ENCODE results near the gene MUC20. TPM values are rescaled to one million over a fixed set of nuclear protein-coding genes. Genes with fewer than 3 reads are reported as not detected.

MUC20 gene
- total and polyA plus RNA-seq, 2 of the 8 experiments (the other 6 are each of a cell fraction or from before 2014, with no cell fraction given) = 0.24 to 0.26 TPM

DNA sequence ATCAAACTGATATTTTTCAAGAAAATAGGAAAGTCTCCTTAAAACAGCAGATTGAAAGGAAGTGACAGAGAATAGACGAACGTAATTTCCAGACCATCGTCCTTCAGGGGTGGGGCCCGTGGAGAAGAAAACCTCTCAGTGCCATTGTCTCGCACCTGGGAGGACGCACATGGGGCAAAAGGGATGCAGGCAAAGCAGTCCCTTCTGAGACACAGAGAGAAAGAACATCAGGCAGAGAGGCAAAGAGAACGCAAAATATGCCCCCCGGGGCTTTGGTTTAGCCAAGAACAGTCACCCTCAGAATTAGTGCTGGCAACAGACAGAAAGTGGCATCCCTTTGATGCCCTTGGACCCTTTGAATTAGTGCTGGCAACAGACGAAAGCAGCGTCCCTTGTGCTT is 37.0 kb downstream of the MUC20 start:
- Histone ChIP-seq H4K91ac (replicated peaks; ENCODE audit: insufficient read length, low read length) (no peak overlapping the region), H3K79me2 (ENCODE audit: control insufficient read depth in 1 of 2, insufficient read depth in 2 of 2, low read length in 2 of 2) (no peaks in the 10 kb centered on the region), H3K79me1 (ENCODE audit: low read depth, low read length) (no peaks in the 10 kb centered on the region), H3K23ac (ENCODE audit: insufficient read length) (no peak overlapping the region), H4K8ac (ENCODE audit: extremely low read depth, insufficient read depth, low read length) (no peak overlapping the region), H3K9ac (replicated peaks in 1 of 4; ENCODE audit: extremely low read depth in 1 of 4, low read depth in 3 of 4, low read length in 3 of 4) (no peak overlapping the region), H3K4me2 (ENCODE audit: insufficient read depth in 1 of 2, low read depth in 2 of 2, low read length in 2 of 2) (no peak overlapping the region), H2BK15ac (ENCODE audit: low read length) (no peak overlapping the region), H4K5ac (ENCODE audit: insufficient read length, low read depth, low read length) (no peak overlapping the region), H3K14ac (ENCODE audit: insufficient read length) (no peak overlapping the region), H3K56ac (replicated peaks; ENCODE audit: insufficient read length, low read depth, low read length) (no peak overlapping the region), H4K20me1 (replicated peaks in 1 of 2; ENCODE audit: control insufficient read depth in 1 of 2, insufficient read depth in 2 of 2, low read length in 2 of 2) (no peaks in the 10 kb centered on the region), H2BK20ac (ENCODE audit: low read length) (no peak overlapping the region), H3K4me1 (replicated peaks in 1 of 4; ENCODE audit: control insufficient read depth in 3 of 4, insufficient read depth in 4 of 4, low read length in 3 of 4) (peaks cover 0 to 10% (median 5%) of the 10 kb centered on the region in 4 experiments; a peak in 3 of 7 replicates), H3K4me3 (ENCODE audit: extremely low read depth in 1 of 4, insufficient read depth in 2 of 4, low read depth in 3 of 4, low read length in 4 of 4) (no peak overlapping the region), H3K4ac (replicated peaks; ENCODE audit: insufficient read length, low read depth, low read length) (no peak overlapping the region), H3K18ac (ENCODE audit: extremely low read depth, low read length) (no peak overlapping the region), H3K23me2 (ENCODE audit: low read depth, low read length) (no peaks in the 10 kb centered on the region), H2AFZ (ENCODE audit: low read length) (no peak overlapping the region), H3K9me3 (ENCODE audit: insufficient read depth in 2 of 2, low read depth in 1 of 2, low read length in 1 of 2) (no peaks in the 10 kb centered on the region), H2AK5ac (ENCODE audit: low read depth, low read length) (no peak overlapping the region), H3K36me3 (ENCODE audit: control insufficient read depth in 2 of 4, insufficient read depth in 4 of 4, low read length in 3 of 4) (no peaks in the 10 kb centered on the region), H3K27me3 (replicated peaks in 1 of 4; ENCODE audit: control insufficient read depth in 3 of 4, extremely low read depth in 1 of 4, insufficient read depth in 3 of 4, low read length in 3 of 4) (no peaks in the 10 kb centered on the region; a peak in 1 of 7 replicates), H2BK5ac (ENCODE audit: low read depth, low read length) (no peak overlapping the region), H2BK12ac (ENCODE audit: low read depth, low read length) (no peak overlapping the region), H3K27ac (ENCODE audit: low read depth, low read length) (no peak overlapping the region), H2BK120ac (replicated peaks; ENCODE audit: low read depth, low read length) (no peak overlapping the region)
- TF ChIP-seq CHD1 (IDR thresholded peaks at IDR 0.05; ENCODE audit: low read depth, low read length) = no peak
- FAIRE-seq = no peak
- CTCF ChIA-PET (ENCODE audit: partially characterized antibody) = interaction anchor here (1.0 kb wide), 1 partner anchor 136 kb away, joined by 3 read pairs; no protein-coding TSS in a partner anchor
- POLR2A ChIA-PET (ENCODE audit: partially characterized antibody) = no interaction called here
- 84% methylated on average over 10 of the region's 10 CpGs; no CpG with 5 or more reads in 1 of the 2 experiments for WGBS, 2 experiments (ENCODE audit: extremely low coverage in 1 of 2, insufficient coverage in 1 of 2, insufficient read length in 1 of 2, insufficient replicate concordance in 2 of 2, low coverage in 1 of 2, low lambda C conversion rate in 2 of 2, missing lambda C conversion rate in 1 of 2)
- DNase-seq (ENCODE audit: low read depth in 1 of 2, low spot score in 2 of 2) = peak in 1 of 2 experiments; percentile 35

Data from H1 (cell line).